HEK293T (cell line): Measurements from ENCODE around the gene RNF123.

Experiments
- CTCF ChIA-PET: fragments of 350-600 bp; formaldehyde crosslinking; extraction: SDS; loops from one replicate; lab custom pipeline; 2021; ENCODE audit warnings: antibody characterized with exemption, inconsistent platforms; lab: Yijun Ruan, JAX
- POLR2A ChIA-PET: fragments of 350-600 bp; formaldehyde crosslinking; extraction: SDS; loops from one replicate; lab custom pipeline; 2020; ENCODE audit warnings: antibody characterized with exemption, inconsistent platforms; lab: Yijun Ruan, JAX
- DNase-seq: peaks from one replicate; pipeline ENCODE4 v3.0.0; 2012; ENCODE audit warnings: mixed read lengths; ENCODE audit errors: extremely low spot score
- ARNT ChIP-seq: fragments of 450-650 bp; IDR thresholded peaks from 2 replicates; pipeline ENCODE4 v1.6.1; 2017; ENCODE audit warnings: mild to moderate bottlenecking
- BHLHE40 ChIP-seq: fragments of 450-650 bp; IDR thresholded peaks from 2 replicates; pipeline ENCODE4 v1.6.1; 2016; ENCODE audit warnings: mild to moderate bottlenecking, moderate library complexity, borderline replicate concordance
- CTBP1 ChIP-seq: fragments of 450-650 bp; IDR thresholded peaks from 2 replicates; pipeline ENCODE4 v1.6.1; 2016; ENCODE audit warnings: borderline replicate concordance
- ELF4 ChIP-seq: fragments of 450-650 bp; IDR thresholded peaks from 2 replicates; pipeline ENCODE4 v1.6.1; 2017; ENCODE audit warnings: antibody characterized with exemption
- FOXA1 ChIP-seq: fragments of 450-650 bp; IDR thresholded peaks from 2 replicates; pipeline ENCODE4 v1.6.1; 2016; ENCODE audit warnings: mild to moderate bottlenecking
- FOXK2 ChIP-seq: fragments of 450-650 bp; IDR thresholded peaks from 2 replicates; pipeline ENCODE4 v1.6.1; 2016; ENCODE audit warnings: mild to moderate bottlenecking
- FOXM1 ChIP-seq: fragments of 450-650 bp; IDR thresholded peaks from 2 replicates; pipeline ENCODE4 v1.6.1; 2017; ENCODE audit warnings: mild to moderate bottlenecking, borderline replicate concordance
- HDGF ChIP-seq: fragments of 450-650 bp; IDR thresholded peaks from 2 replicates; pipeline ENCODE4 v1.6.1; 2017; ENCODE audit warnings: antibody characterized with exemption, borderline replicate concordance
- L3MBTL2 ChIP-seq: fragments of 450-650 bp; conservative IDR thresholded peaks from 2 replicates; pipeline ENCODE4 v1.6.1; 2016; ENCODE audit warnings: mild to moderate bottlenecking
- LEF1 ChIP-seq: fragments of 450-650 bp; IDR thresholded peaks from 2 replicates; pipeline ENCODE4 v1.6.1; 2017; ENCODE audit warnings: mild to moderate bottlenecking, borderline replicate concordance
- NFRKB ChIP-seq: fragments of 450-650 bp; IDR thresholded peaks from 2 replicates; pipeline ENCODE4 v1.6.1; 2016; ENCODE audit warnings: mild to moderate bottlenecking, moderate library complexity
- SP1 ChIP-seq: fragments of 450-650 bp; IDR thresholded peaks from 2 replicates; pipeline ENCODE4 v1.6.1; 2017
- SUZ12 ChIP-seq: fragments of 450-650 bp; IDR thresholded peaks from 2 replicates; pipeline ENCODE4 v1.6.1; 2016; ENCODE audit warnings: mild to moderate bottlenecking
- TARDBP ChIP-seq: fragments of 450-650 bp; IDR thresholded peaks from 2 replicates; pipeline ENCODE4 v1.6.1; 2016
- ZNF384 ChIP-seq: fragments of 450-650 bp; IDR thresholded peaks from 2 replicates; pipeline ENCODE4 v1.6.1; 2016
- TF ChIP-seq, protein P1 (sequence below): fragments of 450-650 bp; IDR thresholded peaks from 2 replicates; pipeline ENCODE4 v1.6.1; 2016

RNF123 gene

DNA sequence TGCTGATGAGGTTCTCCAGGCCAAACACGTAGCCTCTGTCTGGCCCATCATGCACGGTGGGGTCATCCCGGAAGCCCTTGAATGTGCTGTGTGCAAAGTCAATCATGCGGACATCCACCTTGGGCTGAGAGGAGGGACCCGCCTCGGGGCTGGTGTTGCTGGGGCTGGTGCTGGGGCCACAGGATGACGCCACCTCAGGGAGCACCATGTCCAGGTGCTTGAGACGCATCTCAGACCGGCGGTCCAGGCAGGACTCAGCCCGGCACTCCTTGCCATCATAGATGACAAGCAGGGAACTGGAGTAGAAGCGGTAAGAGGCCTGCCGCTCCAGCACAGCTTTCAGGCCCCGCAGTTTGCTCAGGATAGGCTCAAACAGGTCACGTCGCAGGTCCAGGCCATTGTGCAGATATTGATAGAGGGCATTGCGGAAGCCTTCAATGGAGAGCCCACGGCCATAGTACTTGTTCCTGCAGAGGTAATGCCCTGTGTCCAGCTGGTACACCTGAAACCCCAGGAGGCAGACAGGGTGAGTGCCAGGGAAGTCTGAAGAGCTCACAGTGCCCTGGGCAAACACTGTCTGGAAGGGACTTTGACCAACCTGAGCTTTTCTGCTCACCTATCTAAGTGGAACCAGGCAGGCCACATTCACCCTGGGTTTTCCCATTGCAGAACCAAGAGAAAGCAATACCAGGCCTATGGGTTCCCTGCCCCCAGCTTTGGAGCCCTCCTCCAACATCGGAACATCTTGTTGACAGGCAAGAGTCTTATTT, 38.0 kb downstream of the RNF123 start:
- DNase-seq, result no peak
- ChIA-PET CTCF (no interaction called here), POLR2A (no interaction called here)
- TF ChIP-seq CTBP1, result no peak
- TF ChIP-seq TARDBP, result no peak
- no peak for TF ChIP-seq FOXA1

DNA sequence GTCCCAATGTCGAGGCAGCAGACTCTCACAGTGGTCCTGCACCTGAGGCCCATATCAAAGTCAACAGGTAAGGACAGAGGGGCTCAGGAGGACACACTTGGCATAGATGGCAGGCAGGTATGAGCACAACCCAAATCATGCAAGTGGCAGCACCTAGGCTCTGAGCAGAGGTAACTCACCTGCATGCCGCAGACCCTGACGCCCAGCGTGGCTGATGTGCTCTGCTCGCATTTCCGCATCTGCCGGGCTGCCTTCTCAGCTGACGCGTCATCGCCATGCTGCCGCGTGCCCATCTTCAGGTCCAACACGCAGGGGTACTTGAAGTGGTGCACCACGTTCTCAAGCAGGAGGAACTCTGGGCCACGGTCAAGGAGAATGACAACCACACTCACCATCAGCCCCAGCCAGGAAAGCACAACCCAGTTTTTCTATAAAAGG, 38.6 kb downstream of the RNF123 start:
- TF ChIP-seq FOXK2, result no peak
- no peak for TF ChIP-seq BHLHE40
- no peak for TF ChIP-seq FOXA1
- no peak for TF ChIP-seq HDGF
- TF ChIP-seq CTBP1, result no peak
- TF ChIP-seq ZNF384, result no peak
- TF ChIP-seq SP1, result no peak
- TF ChIP-seq, protein P1, sequence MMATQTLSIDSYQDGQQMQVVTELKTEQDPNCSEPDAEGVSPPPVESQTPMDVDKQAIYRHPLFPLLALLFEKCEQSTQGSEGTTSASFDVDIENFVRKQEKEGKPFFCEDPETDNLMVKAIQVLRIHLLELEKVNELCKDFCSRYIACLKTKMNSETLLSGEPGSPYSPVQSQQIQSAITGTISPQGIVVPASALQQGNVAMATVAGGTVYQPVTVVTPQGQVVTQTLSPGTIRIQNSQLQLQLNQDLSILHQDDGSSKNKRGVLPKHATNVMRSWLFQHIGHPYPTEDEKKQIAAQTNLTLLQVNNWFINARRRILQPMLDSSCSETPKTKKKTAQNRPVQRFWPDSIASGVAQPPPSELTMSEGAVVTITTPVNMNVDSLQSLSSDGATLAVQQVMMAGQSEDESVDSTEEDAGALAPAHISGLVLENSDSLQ, result no peak

DNA sequence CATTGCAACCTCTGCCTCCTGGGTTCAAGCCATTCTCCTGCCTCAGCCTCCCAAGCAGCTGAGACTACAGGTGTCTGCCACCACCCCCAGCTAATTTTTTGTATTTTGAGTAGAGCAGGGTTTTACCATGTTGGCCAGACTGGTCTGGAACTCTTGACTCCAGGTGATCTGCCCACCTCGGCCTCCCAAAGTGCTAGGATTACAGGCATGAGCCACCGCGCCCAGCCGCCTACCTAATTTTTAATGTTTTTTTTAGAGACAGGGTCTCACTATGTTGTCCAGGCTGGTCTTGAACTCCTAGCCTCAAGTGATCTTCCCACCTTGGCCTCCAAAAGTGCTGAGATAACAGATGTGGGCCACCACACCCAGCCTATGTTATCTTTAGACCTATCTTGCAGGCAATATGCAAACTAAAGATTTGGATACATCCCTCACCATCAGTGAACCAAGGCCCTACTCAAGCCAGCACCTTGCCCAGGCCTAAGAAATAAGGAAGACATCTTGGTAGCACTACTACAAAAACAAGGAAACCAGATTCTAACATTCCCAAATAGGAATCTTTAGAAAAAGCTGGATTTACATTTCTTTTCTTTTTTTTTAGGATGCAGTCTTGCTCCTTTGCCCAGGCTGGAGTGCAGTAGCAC, 40.7 kb downstream of the RNF123 start:
- ChIA-PET POLR2A (no interaction called here), CTCF (no interaction called here)
- no peak for DNase-seq
- no peak for TF ChIP-seq FOXA1
- TF ChIP-seq LEF1, result no peak
- no peak for TF ChIP-seq ZNF384
- no peak for TF ChIP-seq FOXM1
- TF ChIP-seq NFRKB, result no peak
- TF ChIP-seq, protein P1, result no peak
- no peak for TF ChIP-seq L3MBTL2
- TF ChIP-seq CTBP1, result no peak
- no peak for TF ChIP-seq HDGF
- no peak for TF ChIP-seq BHLHE40
- no peak for TF ChIP-seq SP1
- TF ChIP-seq FOXK2, result no peak
- no peak for TF ChIP-seq TARDBP
- TF ChIP-seq SUZ12, result no peak
- no peak for TF ChIP-seq ARNT

More for the DNA sequence above, 38.6 kb downstream of the RNF123 start:
- CTCF ChIA-PET, result no interaction called here
- DNase-seq, result no peak
- POLR2A ChIA-PET, result no interaction called here

DNA sequence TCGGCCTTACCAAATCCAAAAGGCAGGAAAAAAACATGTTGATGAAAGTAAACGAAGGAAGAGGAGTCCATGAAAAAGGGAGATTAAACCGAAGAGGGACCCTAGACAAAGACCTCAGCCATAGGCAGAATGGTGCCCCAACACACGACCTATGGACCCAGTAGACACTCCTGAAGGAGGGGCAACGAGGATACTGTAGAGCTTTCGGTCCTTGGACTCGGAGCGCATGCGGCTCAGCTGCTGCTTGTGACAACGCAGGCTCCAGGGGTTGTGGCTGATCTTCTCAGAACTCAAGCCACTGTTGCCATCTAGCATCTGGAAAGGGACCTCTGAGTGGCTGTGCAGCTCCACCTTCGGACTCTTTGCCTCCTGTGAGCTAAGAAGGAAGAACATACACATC, 43.2 kb downstream of the RNF123 start:
- DNase-seq, result no peak
- no peak for TF ChIP-seq ZNF384
- no peak for TF ChIP-seq LEF1
- TF ChIP-seq L3MBTL2, result no peak
- TF ChIP-seq FOXK2, result no peak
- no peak for TF ChIP-seq ARNT
- no peak for TF ChIP-seq TARDBP
- TF ChIP-seq BHLHE40, result no peak
- TF ChIP-seq HDGF, result no peak
- no peak for TF ChIP-seq FOXM1
- TF ChIP-seq CTBP1, result no peak
- no peak for TF ChIP-seq SUZ12
- TF ChIP-seq, protein P1, result no peak
- no peak for TF ChIP-seq SP1
- no peak for TF ChIP-seq ELF4
- TF ChIP-seq FOXA1, result no peak
- TF ChIP-seq NFRKB, result no peak
- ChIA-PET CTCF (no interaction called here), POLR2A (interaction anchor here (1.4 kb wide), 1 partner anchor 9 kb away, joined by 4 read pairs; the partner anchor contains the start of gene GMPPB)

DNA sequence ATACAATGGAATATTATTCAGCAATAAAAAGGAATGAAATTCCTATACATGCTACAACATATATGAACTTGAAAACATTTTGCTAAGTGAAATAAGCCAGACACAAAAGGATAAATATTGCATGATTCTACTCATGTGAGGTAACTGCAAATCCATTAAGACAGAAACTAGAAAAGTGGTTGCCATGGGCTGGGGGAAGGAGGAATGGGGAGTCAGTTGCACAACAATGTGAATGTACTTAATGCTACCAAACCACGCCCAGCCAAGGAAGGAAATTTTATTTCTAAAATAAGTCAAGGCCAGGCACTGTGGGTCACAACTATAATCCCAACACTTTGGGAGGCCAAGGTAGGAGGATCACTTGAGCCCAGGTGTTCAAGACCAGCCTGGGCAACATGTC, 44.2 kb downstream of the RNF123 start:
- TF ChIP-seq ELF4, result no peak
- TF ChIP-seq SUZ12, result no peak
- TF ChIP-seq ARNT, result no peak
- TF ChIP-seq CTBP1, result no peak
- no peak for TF ChIP-seq LEF1
- no peak for TF ChIP-seq FOXM1
- no peak for TF ChIP-seq L3MBTL2
- TF ChIP-seq SP1, result no peak
- no peak for TF ChIP-seq TARDBP
- TF ChIP-seq ZNF384, result no peak
- TF ChIP-seq FOXK2, result no peak
- no peak for TF ChIP-seq BHLHE40
- TF ChIP-seq FOXA1, result no peak
- TF ChIP-seq, protein P1, result no peak
- no peak for TF ChIP-seq NFRKB
- TF ChIP-seq HDGF, result no peak
- POLR2A ChIA-PET, result no interaction called here
- CTCF ChIA-PET, result no interaction called here
- no peak for DNase-seq
